HFF-Myc (cell line): ENCODE data around the gene ROBO1.

Source experiments
- DNase-seq: peaks from one replicate; pipeline ENCODE4 v3.0.0-alpha.2; 2011; ENCODE audit warnings: low read depth; ENCODE audit errors: extremely low read depth
- H3K4me3 ChIP-seq: replicated peaks from 2 replicates; pipeline ENCODE4 v1.5.1; 2011; ENCODE audit warnings: low read depth, mild to moderate bottlenecking, control low read depth, low read length
- CTCF ChIP-seq: IDR thresholded peaks from 2 replicates; pipeline ENCODE4 v1.5.1; 2012; ENCODE audit warnings: mild to moderate bottlenecking, low read depth, low read length, control low read depth; ENCODE audit errors: missing control alignments

The ROBO1 gene

GRCh38 chr3:78823434-78823833 lies 944.4 kb downstream of the ROBO1 start:
- TF ChIP-seq CTCF, result no peak
- DNase-seq, result no peak
- H3K4me3 ChIP-seq, result no peak overlapping the region

GRCh38 chr3:78822726-78823125 lies 945.1 kb downstream of the ROBO1 start:
- no peak for TF ChIP-seq CTCF
- DNase-seq, result no peak
- H3K4me3 ChIP-seq, result no peak overlapping the region

- no peak overlapping the region for H3K4me3 ChIP-seq
Measured at GRCh38 chr3:78820542-78820941, 947.3 kb downstream of the ROBO1 start.

GRCh38 chr3:78818161-78818985 lies 949.4 kb downstream of the ROBO1 start:
- TF ChIP-seq CTCF, result no peak
- H3K4me3 ChIP-seq, result no peak overlapping the region
- no peak for DNase-seq

More at GRCh38 chr3:78820542-78820941, 947.3 kb downstream of the ROBO1 start:
- no peak for TF ChIP-seq CTCF
- DNase-seq, result no peak

GRCh38 chr3:78814893-78815562 lies 952.8 kb downstream of the ROBO1 start:
- DNase-seq, result no peak
- H3K4me3 ChIP-seq, result no peak overlapping the region
- TF ChIP-seq CTCF, result no peak

GRCh38 chr3:78812166-78812565 lies 955.6 kb downstream of the ROBO1 start:
- no peak for TF ChIP-seq CTCF
- no peak overlapping the region for H3K4me3 ChIP-seq
- DNase-seq, result no peak

- TF ChIP-seq CTCF, result no peak
- H3K4me3 ChIP-seq, result no peak overlapping the region
- peak; percentile 82 for DNase-seq
Measured at GRCh38 chr3:78809966-78810365, 957.8 kb downstream of the ROBO1 start.
